ENCODE measurements around the gene KIF26B. TPM values are rescaled to one million over a fixed set of nuclear protein-coding genes. Genes with fewer than 3 reads are reported as not detected.

The KIF26B gene
- total RNA-seq, 2 experiments from 2014 or later: not detected

- no peak overlapping the region for H3K27ac ChIP-seq (ENCODE audit: low read depth, low read length, poor library complexity, severe bottlenecking)
- CTCF ChIA-PET (ENCODE audit: unreplicated experiment): interaction anchor here (0.6 kb wide), 1 partner anchor 1174 kb away, joined by 3 read pairs; no protein-coding TSS in a partner anchor
- no TSS peak for BruUV-seq (replicated peaks)
- TF ChIP-seq, protein P1, sequence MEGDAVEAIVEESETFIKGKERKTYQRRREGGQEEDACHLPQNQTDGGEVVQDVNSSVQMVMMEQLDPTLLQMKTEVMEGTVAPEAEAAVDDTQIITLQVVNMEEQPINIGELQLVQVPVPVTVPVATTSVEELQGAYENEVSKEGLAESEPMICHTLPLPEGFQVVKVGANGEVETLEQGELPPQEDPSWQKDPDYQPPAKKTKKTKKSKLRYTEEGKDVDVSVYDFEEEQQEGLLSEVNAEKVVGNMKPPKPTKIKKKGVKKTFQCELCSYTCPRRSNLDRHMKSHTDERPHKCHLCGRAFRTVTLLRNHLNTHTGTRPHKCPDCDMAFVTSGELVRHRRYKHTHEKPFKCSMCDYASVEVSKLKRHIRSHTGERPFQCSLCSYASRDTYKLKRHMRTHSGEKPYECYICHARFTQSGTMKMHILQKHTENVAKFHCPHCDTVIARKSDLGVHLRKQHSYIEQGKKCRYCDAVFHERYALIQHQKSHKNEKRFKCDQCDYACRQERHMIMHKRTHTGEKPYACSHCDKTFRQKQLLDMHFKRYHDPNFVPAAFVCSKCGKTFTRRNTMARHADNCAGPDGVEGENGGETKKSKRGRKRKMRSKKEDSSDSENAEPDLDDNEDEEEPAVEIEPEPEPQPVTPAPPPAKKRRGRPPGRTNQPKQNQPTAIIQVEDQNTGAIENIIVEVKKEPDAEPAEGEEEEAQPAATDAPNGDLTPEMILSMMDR (conservative IDR thresholded peaks at IDR 0.05; ENCODE audit: low read length): no peak
- no peak for TF ChIP-seq EZH2phosphoT487 (IDR thresholded peaks at IDR 0.05; ENCODE audit: borderline replicate concordance, low read depth, low read length)
- H3K9me2 ChIP-seq (ENCODE audit: insufficient read depth, low read length): no peaks in the 10 kb centered on the region
- no peak overlapping the region for H2AFZ ChIP-seq (ENCODE audit: low read length)
- no peaks in the 10 kb centered on the region for H3K9me3 ChIP-seq (ENCODE audit: low read length)
- no peak overlapping the region for H3K4me3 ChIP-seq (ENCODE audit: low read depth, low read length, poor library complexity, severe bottlenecking)
- H4K20me1 ChIP-seq (ENCODE audit: insufficient read depth, low read length): no peaks in the 10 kb centered on the region
- no peaks in the 10 kb centered on the region for H3K36me3 ChIP-seq (ENCODE audit: insufficient read depth, low read length)
- no peak overlapping the region for H3K4me2 ChIP-seq (ENCODE audit: low read length)
- intact Hi-C loops (cut with micrococcal nuclease; ENCODE audit: unreplicated experiment): no loop called here
- no peaks in the 10 kb centered on the region for H3K4me1 ChIP-seq (ENCODE audit: insufficient read depth, low read length, poor library complexity, severe bottlenecking)
- POLR2A ChIA-PET: no interaction called here
- no peaks in the 10 kb centered on the region for H3K79me2 ChIP-seq (ENCODE audit: insufficient read depth, low read depth, low read length)
- DNase-seq (ENCODE audit: low spot score): no peak
Observed at GRCh38 chr1:245278846-245279245, 124.1 kb downstream of the KIF26B start.

DNA sequence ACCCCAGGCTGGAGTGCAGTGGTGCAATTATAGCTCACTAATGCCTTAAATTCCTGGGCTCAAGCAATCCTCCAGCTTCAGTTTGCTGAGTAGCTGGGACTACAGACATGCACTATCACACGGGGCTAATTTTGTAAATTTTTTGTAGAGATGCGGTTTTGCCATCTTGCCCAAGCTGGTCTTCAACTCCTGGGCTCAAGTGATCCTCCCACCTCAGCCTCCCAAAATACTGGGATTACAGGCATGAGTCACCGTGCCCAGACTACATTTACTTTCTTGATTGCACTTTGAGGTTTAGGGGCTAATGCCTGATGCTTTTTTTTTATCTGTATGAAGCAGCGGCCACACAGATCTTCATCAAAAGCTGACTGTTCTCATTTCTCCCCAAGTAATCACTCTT, 124.6 kb downstream of the KIF26B start:
- Histone ChIP-seq H3K4me2 (ENCODE audit: low read length) (no peak overlapping the region), H3K9me2 (ENCODE audit: insufficient read depth, low read length) (no peaks in the 10 kb centered on the region), H3K27ac (ENCODE audit: low read depth, low read length, poor library complexity, severe bottlenecking) (no peak overlapping the region), H3K79me2 (ENCODE audit: insufficient read depth, low read depth, low read length) (no peaks in the 10 kb centered on the region), H3K4me1 (ENCODE audit: insufficient read depth, low read length, poor library complexity, severe bottlenecking) (no peaks in the 10 kb centered on the region), H2AFZ (ENCODE audit: low read length) (no peak overlapping the region), H3K4me3 (ENCODE audit: low read depth, low read length, poor library complexity, severe bottlenecking) (no peak overlapping the region), H4K20me1 (ENCODE audit: insufficient read depth, low read length) (no peaks in the 10 kb centered on the region), H3K9me3 (ENCODE audit: low read length) (no peaks in the 10 kb centered on the region), H3K36me3 (ENCODE audit: insufficient read depth, low read length) (no peaks in the 10 kb centered on the region)
- ChIA-PET CTCF (ENCODE audit: unreplicated experiment) (no interaction called here), POLR2A (interaction anchor here (0.7 kb wide), 4 partner anchors 111 to 1726 kb away, joined by 3 to 4 read pairs (median 3); no protein-coding TSS in a partner anchor)
- no TSS peak for BruUV-seq (replicated peaks)
- no peak for TF ChIP-seq EZH2phosphoT487 (IDR thresholded peaks at IDR 0.05; ENCODE audit: borderline replicate concordance, low read depth, low read length)
- TF ChIP-seq, protein P1 (conservative IDR thresholded peaks at IDR 0.05; ENCODE audit: low read length): no peak
- intact Hi-C loops (cut with micrococcal nuclease; ENCODE audit: unreplicated experiment): no loop called here
- no peak for DNase-seq (ENCODE audit: low spot score)

DNA sequence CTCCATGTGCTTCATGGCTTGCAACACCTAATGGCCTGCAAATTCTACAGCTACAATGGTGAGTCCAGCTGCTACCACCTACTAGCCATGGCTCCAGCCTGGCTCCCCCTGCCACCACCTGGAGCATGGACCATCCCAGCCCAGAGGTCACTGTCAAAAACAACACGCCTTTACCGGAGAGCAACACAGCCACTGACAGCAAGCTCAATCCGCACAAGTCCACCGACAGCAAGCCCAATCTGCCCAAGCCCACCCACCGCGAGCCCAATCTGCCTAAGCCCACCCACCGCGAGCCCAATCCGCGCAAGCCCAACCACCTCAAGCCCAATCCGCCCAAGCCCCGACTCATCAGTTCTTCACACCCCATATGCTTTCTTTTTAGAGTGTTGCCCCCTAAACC, 128.2 kb downstream of the KIF26B start:
- H3K4me2 ChIP-seq (ENCODE audit: low read length): no peak overlapping the region
- H3K9me2 ChIP-seq (ENCODE audit: insufficient read depth, low read length): no peaks in the 10 kb centered on the region
- H3K36me3 ChIP-seq (ENCODE audit: insufficient read depth, low read length): no peaks in the 10 kb centered on the region
- H3K9me3 ChIP-seq (ENCODE audit: low read length): no peaks in the 10 kb centered on the region
- BruUV-seq (replicated peaks): no TSS peak
- CTCF ChIA-PET (ENCODE audit: unreplicated experiment): no interaction called here
- no peak overlapping the region for H3K4me3 ChIP-seq (ENCODE audit: low read depth, low read length, poor library complexity, severe bottlenecking)
- no peaks in the 10 kb centered on the region for H3K4me1 ChIP-seq (ENCODE audit: insufficient read depth, low read length, poor library complexity, severe bottlenecking)
- intact Hi-C loops (cut with micrococcal nuclease; ENCODE audit: unreplicated experiment): no loop called here
- no peak for DNase-seq (ENCODE audit: low spot score)
- H2AFZ ChIP-seq (ENCODE audit: low read length): no peak overlapping the region
- POLR2A ChIA-PET: no interaction called here
- TF ChIP-seq EZH2phosphoT487 (IDR thresholded peaks at IDR 0.05; ENCODE audit: borderline replicate concordance, low read depth, low read length): no peak
- TF ChIP-seq, protein P1 (conservative IDR thresholded peaks at IDR 0.05; ENCODE audit: low read length): no peak
- H3K27ac ChIP-seq (ENCODE audit: low read depth, low read length, poor library complexity, severe bottlenecking): no peak overlapping the region
- no peaks in the 10 kb centered on the region for H4K20me1 ChIP-seq (ENCODE audit: insufficient read depth, low read length)
- H3K79me2 ChIP-seq (ENCODE audit: insufficient read depth, low read depth, low read length): no peaks in the 10 kb centered on the region

Measured in OCI-LY7 (cell line).